ENCODE measurements around the gene AEBP1. TPM values are rescaled to one million over a fixed set of nuclear protein-coding genes. Genes with fewer than 3 reads are reported as not detected.

The AEBP1 gene
- total RNA-seq, 1 donor: 267 TPM

- Histone ChIP-seq H3K4me2 (ENCODE audit: insufficient read depth, low read length) (peak overlapping the region; percentile 15), H2AFZ (ENCODE audit: low read length) (no peak overlapping the region)
- DNase-seq (ENCODE audit: insufficient read length, low spot score, missing footprints): peak; percentile 84
Measured at GRCh38 chr7:44064791-44065430, 39.2 kb upstream of the AEBP1 start.

GRCh38 chr7:44065431-44066110 lies 38.6 kb upstream of the AEBP1 start, which contains the start of gene PGAM2:
Gene PGAM2, minus strand, starts transcription at chr7:44065567. Its CDS starts 38 bp downstream, at chr7:44065529.
- Histone ChIP-seq H3K4me2 (ENCODE audit: insufficient read depth, low read length) (peak within 1 kb of the TSS; percentile 23), H2AFZ (ENCODE audit: low read length) (no peak within 1 kb of the TSS), H3K4me1 (ENCODE audit: insufficient read depth, low read length) (peaks cover 8% of the 10 kb centered on the region), H4K20me1 (ENCODE audit: insufficient read depth, low read length) (peaks cover 22% of the 10 kb centered on the region), H3K9me3 (ENCODE audit: low read depth, low read length) (no peaks in the 10 kb centered on the region), H3K36me3 (ENCODE audit: insufficient read depth, low read length) (peaks cover 15% of the 10 kb centered on the region), H3K79me2 (ENCODE audit: insufficient read depth, low read length) (no peaks in the 10 kb centered on the region), H3K4me3 (ENCODE audit: insufficient read depth, low read length) (peak within 1 kb of the TSS; percentile 7), H3K27ac (ENCODE audit: low read depth, low read length) (no peak within 1 kb of the TSS), H3K27me3 (ENCODE audit: insufficient read depth, low read length) (no peaks in the 10 kb centered on the region)
- TF ChIP-seq CTCF (IDR thresholded peaks at IDR 0.05; ENCODE audit: extremely low read depth, low read depth, low read length): no peak
- DNase-seq (ENCODE audit: insufficient read length, low spot score, missing footprints): peak; percentile 84

More at GRCh38 chr7:44064791-44065430, 39.2 kb upstream of the AEBP1 start:
- TF ChIP-seq CTCF (IDR thresholded peaks at IDR 0.05; ENCODE audit: extremely low read depth, low read depth, low read length): no peak
- peak overlapping the region; percentile 7 for H3K4me3 ChIP-seq (ENCODE audit: insufficient read depth, low read length)
- no peak overlapping the region for H3K27ac ChIP-seq (ENCODE audit: low read depth, low read length)
- no peaks in the 10 kb centered on the region for H3K27me3 ChIP-seq (ENCODE audit: insufficient read depth, low read length)
- H3K4me1 ChIP-seq (ENCODE audit: insufficient read depth, low read length): peaks cover 8% of the 10 kb centered on the region
- H3K79me2 ChIP-seq (ENCODE audit: insufficient read depth, low read length): no peaks in the 10 kb centered on the region
- peaks cover 22% of the 10 kb centered on the region for H4K20me1 ChIP-seq (ENCODE audit: insufficient read depth, low read length)
- H3K9me3 ChIP-seq (ENCODE audit: low read depth, low read length): no peaks in the 10 kb centered on the region
- H3K36me3 ChIP-seq (ENCODE audit: insufficient read depth, low read length): peaks cover 22% of the 10 kb centered on the region

- peak; percentile 63 for DNase-seq (ENCODE audit: insufficient read length, low spot score, missing footprints)
- no peak for TF ChIP-seq CTCF (IDR thresholded peaks at IDR 0.05; ENCODE audit: extremely low read depth, low read depth, low read length)
- H3K4me2 ChIP-seq (ENCODE audit: insufficient read depth, low read length): no peak overlapping the region
- H3K9me3 ChIP-seq (ENCODE audit: low read depth, low read length): no peaks in the 10 kb centered on the region
- no peaks in the 10 kb centered on the region for H3K27me3 ChIP-seq (ENCODE audit: insufficient read depth, low read length)
- no peak overlapping the region for H3K27ac ChIP-seq (ENCODE audit: low read depth, low read length)
- peaks cover 8% of the 10 kb centered on the region for H3K4me1 ChIP-seq (ENCODE audit: insufficient read depth, low read length)
- no peak overlapping the region for H2AFZ ChIP-seq (ENCODE audit: low read length)
- H4K20me1 ChIP-seq (ENCODE audit: insufficient read depth, low read length): peaks cover 19% of the 10 kb centered on the region
- H3K36me3 ChIP-seq (ENCODE audit: insufficient read depth, low read length): peaks cover 10% of the 10 kb centered on the region
- no peak overlapping the region for H3K4me3 ChIP-seq (ENCODE audit: insufficient read depth, low read length)
- H3K79me2 ChIP-seq (ENCODE audit: insufficient read depth, low read length): no peaks in the 10 kb centered on the region
Measured at GRCh38 chr7:44066111-44066460, 38.1 kb upstream of the AEBP1 start.

GRCh38 chr7:44066494-44067063 lies 37.6 kb upstream of the AEBP1 start:
- H3K27me3 ChIP-seq (ENCODE audit: insufficient read depth, low read length): no peaks in the 10 kb centered on the region
- no peaks in the 10 kb centered on the region for H3K9me3 ChIP-seq (ENCODE audit: low read depth, low read length)
- peaks cover 5% of the 10 kb centered on the region for H3K36me3 ChIP-seq (ENCODE audit: insufficient read depth, low read length)
- H3K4me2 ChIP-seq (ENCODE audit: insufficient read depth, low read length): no peak overlapping the region
- H4K20me1 ChIP-seq (ENCODE audit: insufficient read depth, low read length): peaks cover 19% of the 10 kb centered on the region
- DNase-seq (ENCODE audit: insufficient read length, low spot score, missing footprints): peak; percentile 59
- H2AFZ ChIP-seq (ENCODE audit: low read length): no peak overlapping the region
- H3K4me1 ChIP-seq (ENCODE audit: insufficient read depth, low read length): peaks cover 12% of the 10 kb centered on the region
- H3K4me3 ChIP-seq (ENCODE audit: insufficient read depth, low read length): no peak overlapping the region
- H3K79me2 ChIP-seq (ENCODE audit: insufficient read depth, low read length): no peaks in the 10 kb centered on the region
- no peak for TF ChIP-seq CTCF (IDR thresholded peaks at IDR 0.05; ENCODE audit: extremely low read depth, low read depth, low read length)
- H3K27ac ChIP-seq (ENCODE audit: low read depth, low read length): no peak overlapping the region

Data from osteoblast (primary cell).